ENCODE measurements around the gene TRABD2A.

GRCh38 chr2:84840306-84840705 is 40.6 kb downstream of the TRABD2A start:
- TF ChIP-seq CTCF (conservative IDR thresholded peaks at IDR 0.05; ENCODE audit: low read length): no peak
- no peak for TF ChIP-seq EZH2phosphoT487 (IDR thresholded peaks at IDR 0.05; ENCODE audit: borderline replicate concordance, low read depth, low read length)
